GM19452 (cell line): ENCODE data around the gene FCAMR.

Experiments used
- ATAC-seq: cut with Tn5 transposase; IDR thresholded peaks from one replicate; pipeline ENCODE4 v1.9.1; 2021; ENCODE audit not compliant: unreplicated experiment

FCAMR gene

DNA sequence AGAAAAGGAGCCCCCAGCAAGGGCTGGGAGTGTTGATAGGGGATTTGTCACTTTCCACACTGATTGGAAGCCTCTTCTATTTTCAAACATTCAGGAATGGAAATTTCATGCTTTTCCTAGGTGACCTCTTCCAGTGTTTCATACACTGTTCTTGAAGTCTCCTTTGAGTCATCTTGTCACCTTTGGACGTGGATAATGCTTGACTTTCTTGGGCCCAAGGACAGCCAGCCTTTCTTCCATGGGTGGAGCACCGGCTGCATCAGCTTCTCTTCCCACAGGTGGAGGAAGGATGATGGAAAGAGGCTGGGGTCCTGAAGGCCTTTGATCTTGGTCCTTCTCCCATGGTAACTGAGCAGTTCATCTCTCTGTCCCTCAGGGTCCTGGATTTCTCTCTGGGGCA is 12.1 kb downstream of the FCAMR start:
- no peak for ATAC-seq

DNA sequence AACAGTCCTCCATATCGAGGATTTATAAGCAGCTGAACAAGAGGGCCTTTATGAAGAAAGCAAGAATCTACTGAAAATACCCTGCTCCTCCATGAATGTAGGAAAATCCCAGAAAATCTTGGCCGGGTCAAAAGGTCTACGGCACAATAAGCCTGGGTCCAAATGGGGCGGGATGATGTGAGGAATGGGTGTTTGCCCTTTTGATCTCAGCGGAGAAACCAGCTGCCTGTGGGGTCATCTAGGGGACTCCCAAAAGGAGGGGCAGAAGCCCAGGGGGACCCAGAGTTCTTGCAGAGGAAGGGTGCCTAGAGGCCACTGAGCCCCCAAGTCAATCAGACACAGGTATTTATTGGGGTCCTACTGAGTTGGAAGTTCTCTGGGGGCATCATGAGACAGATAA is 12.6 kb downstream of the FCAMR start:
- no peak for ATAC-seq

DNA sequence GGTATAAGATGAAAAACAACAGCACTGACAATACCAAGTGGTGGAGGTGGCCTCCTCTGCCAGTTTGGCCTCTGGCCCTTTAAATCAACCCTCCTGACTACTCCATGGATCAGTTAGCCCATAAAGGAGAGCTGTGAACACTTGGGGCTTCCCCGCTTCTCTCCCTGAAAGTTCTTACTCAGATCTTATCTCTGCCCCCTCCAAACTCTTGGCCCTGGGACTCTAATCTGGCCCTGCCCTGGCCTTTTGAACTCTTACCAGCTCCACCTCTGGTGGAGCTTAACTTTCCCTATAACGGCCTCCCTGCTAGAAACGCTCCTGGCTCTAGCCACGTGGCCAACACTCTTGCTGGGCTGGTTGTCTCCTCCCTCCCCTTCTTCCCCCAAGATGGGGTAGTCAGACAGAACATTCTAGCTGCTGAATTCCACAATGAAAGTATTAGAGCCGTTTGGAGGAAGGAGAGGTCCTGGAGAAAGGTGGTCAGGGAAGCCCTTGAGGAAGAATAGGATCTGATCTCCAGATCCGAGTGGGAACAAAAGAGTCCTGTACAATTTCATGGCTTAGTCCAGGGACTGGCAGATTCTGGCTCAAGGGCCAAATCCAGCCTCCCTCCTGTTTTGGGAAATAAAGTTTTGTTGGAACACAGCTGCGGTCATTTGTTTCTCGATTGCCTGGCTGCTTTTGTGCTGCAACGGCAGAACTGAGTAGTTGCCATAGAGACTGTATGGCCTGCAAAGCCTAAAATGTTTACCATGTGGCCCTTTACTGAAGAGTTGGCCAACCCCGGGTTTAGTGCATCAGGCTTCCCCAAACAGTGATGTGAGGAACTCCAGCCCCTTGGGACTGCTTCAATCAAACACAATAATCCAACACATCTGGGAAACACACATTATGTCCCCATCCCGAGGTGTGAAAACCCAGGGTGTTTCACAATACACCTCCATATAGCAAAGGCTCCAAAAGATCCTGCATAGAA is 14.5 kb downstream of the FCAMR start:
- no peak for ATAC-seq

DNA sequence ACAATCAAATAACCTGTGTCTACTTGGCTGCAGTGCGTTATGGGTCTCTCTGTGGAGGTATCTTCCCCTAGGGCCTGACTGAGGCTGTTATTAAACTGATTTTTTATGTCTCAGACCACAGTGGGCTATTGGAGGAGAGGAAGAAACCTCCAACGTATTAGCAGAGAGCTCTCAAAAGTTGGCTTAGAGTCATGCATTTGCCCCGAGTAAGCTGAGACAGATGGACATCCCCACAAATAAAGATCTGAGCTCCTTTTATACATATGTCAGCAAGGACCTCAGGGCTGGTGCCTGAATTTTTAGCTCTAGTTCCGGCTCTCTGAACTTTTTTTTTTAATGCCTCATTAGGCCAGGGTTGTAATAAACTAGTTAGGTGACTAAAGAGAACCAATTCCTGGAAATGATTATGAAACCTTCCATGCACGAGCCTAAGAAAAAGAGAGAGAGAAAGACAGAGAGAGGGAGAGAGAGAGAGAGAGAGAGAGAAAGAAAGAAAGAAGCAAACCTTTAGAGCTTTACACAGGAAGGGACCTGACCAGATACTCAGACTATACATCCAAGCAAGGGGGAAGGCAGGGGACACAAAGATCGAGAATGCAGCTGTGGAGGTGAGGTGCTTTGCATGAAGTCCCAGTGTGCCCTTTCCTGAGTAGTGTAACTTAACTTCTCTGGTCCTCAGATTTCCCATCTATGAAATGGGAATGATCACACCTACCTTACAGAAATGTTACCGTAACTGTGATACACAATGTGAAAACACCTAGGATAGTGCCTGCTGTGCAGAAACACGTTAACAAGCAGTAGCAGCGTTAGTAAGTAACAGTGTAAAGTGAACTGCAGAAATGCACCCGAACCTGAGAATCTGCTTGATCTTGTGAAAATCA is 15.6 kb downstream of the FCAMR start:
- ATAC-seq = no peak

DNA sequence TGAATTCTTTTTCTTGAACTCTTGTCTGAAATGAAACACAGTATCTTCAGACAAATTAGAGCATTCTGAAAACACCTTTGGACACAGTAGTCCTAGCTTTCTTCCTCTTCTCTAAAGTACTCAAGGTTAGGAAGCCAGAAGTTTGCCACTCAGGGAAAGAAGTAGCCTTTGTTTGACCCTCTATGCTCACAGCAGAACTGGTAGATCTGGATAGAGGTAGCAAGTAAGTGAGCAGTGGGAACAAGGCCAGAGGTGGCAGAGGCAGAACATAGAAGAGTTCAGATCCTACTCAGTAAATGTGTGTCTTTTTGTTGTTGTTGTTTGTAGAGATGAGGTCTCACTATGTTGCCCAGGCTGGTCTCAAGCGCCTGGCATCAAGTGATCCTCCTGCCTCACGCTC is 16.6 kb downstream of the FCAMR start:
- ATAC-seq = no peak

DNA sequence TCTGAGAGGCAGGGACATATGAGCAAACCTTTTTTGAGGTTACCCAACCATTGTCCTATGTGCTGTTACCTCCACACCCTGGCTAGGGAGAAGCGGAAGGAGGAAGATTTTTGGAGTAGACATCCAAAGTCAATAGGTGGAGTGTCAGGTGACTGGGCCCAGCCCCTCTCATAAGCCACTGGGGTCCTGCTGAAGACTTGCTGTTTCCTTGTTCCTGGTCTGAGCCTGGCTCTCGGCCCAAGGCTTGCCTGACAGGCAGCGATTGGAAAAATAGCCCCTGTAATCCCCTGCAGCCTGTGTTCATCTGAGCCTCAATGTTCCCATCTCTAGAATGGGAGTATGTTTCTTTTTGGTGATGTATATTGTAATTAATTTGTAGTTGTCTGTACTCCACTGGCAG is 17.1 kb downstream of the FCAMR start:
- ATAC-seq = no peak

DNA sequence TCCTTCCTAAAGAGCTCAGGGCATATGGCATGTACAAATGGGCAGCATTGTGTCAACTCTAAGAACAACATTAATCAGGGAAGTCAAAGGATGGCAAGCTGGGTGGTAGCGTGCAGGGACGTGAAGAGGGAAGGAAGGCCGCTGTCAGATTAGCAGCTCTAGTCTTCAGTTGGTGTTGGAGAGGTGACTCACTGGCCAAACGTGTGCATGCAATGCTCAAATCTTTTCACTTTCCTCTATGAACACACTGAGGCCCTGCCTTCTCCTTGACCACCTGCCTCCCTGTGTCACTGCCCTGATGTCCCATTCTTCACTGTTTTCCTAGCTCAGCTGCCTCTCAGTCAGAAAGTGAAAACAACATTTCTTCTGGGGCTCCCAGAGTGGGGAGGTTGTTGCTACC is 18.1 kb downstream of the FCAMR start:
- no peak for ATAC-seq

DNA sequence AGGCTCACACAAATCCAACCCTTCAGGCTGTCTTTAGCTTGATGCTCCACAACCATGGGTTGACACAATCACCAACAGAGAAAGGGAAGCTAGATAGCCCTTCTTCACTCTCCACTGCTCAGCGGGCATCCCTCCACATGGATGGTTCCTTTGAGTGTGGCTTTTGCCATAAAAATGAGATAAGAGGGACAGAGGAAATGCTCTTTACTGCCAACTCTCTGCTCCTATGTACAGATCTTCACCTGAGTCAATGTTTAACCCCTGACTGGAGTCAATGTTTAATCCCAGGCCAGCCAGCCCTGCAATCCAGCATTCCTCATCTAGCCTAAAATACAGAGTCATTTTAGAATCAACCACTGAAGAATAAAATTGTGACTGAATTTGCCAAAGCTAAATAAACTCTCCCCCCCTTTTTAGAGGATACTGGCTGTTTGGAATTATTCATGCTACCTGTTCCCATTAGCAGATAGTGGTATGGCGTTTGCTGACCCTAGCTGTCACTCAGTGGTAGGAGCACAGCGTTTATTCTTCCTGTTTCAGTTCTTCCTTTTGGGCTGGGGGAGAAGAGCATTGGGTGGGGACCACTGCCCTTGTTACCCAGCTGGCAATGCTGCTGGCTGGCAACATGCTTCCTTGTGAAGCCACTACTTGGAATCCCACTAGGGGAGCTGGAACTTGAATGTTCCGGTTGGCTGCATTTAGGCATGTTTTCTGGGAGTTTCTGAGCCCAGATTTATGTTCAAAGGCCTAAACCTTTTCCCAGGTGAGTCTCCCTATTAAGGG is 18.8 kb downstream of the FCAMR start:
- ATAC-seq = peak; percentile 58

DNA sequence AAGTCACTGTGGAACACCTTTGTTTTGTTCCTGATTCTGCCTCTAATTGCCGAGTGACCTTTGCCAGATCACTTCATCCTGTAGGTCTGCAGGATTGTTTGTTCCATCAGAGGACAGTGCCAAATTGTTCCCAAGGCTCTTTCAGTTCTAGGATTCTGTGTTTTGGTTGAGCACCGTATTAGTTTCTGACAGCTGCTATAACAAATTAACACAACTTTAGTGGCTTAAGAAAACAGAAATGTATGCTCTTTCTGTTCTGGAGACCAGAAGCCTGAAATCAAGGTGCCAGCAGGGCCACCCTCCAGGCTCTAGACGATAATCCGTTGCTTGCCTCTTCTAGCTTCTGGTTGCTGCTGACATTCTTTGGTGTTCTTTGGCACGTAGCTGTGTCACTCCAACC is 20.6 kb downstream of the FCAMR start:
- no peak for ATAC-seq

DNA sequence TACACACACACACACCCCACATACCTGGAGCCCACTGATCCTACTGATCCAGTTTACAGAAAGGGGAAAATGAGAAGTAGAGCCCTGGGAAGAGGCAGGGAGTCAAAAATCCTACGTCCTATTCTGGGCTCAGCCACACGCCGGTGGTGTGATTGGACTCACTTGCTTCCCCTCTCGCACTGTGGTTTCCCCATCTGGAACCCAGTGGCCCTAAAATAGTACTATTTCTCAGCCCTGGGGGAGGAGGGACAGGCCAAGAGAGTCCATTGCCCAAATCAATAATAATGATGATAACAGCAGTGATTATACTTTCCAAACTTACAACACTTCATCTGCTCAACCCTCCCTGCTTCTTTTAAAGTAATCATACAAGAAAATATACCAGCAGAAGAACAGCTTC is 21.1 kb downstream of the FCAMR start:
- no peak for ATAC-seq

DNA sequence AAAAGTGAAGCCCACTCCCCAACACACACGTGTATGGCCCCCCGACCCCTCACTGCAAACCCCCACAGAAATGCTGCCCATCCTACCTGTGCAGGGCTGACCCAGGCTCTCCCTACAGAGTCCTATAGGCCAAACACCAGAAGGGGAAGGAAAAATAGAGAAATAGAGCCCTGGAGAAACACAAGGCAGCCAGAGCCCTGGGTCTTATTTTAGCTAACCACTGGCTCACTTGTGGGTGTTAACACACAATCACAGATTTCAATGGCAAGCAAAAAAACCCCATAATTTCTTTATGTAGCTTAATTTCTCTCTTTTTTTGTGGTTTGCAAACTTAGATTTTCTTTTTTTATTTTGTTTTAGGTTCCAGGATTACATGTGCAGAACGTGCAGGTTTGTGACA is 23.0 kb downstream of the FCAMR start:
- no peak for ATAC-seq

DNA sequence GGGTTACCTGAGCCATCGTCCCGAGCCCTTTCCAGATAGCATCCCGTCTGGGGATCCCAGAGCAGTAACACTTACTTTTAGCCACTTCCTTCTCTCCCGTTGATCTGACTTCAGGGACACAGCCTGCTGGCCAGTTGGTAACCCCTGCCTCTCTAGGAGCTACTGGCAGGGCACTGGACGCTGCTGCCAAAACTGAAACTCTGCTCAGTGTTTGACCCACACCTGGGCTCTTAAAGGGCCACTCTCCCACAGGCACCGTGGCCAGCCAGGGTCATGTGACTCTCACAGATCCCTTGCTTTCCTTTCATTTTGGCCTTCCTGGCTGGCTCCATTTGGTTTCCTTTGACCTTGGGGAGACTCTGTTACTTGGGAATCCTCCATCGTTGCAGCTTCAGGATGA is 24.0 kb downstream of the FCAMR start, which contains the start of gene PIGR:
Gene PIGR (minus strand): TSS at position 206 of the 400 bp plus-strand sequence. CDS start 5,935 bp downstream, outside the sequence.
- no peak for ATAC-seq

DNA sequence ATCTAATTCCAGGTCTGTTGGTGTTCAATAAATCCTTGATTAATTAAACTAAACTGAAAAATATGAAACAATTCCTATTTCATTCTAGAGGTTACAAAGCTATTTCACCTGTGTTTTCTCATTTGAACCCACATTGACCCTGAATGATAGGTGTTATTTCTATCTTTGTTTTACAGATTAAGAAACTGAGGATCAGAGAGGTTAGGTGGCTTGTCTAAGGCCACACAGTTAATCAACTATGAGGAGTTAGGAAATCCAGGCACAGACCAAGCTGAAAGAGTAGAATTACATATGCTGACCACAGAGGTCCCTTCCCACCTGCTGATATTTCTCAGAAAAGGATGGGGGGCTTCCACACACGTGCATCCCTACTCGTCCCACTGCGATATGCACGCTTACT is 24.5 kb downstream of the FCAMR start:
- ATAC-seq = no peak

DNA sequence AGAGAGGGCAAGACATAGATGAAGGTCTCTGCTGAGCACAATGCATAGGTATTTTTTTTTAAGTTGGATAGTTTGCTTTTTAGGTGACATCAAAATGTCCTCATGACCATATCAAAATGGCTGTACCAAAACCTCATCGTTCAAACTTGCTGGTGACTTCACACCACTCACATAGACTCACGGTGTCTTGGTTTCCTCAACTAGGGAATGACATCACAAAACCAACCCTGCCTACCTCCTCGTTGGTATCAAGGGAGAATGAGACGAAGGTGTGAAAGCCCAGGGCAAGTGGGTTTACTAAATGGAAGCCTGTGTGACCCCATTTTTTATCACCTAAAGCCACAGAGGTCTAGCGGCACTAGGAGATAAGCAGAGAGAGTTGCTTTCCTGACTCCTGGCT is 25.6 kb downstream of the FCAMR start:
- ATAC-seq = no peak

DNA sequence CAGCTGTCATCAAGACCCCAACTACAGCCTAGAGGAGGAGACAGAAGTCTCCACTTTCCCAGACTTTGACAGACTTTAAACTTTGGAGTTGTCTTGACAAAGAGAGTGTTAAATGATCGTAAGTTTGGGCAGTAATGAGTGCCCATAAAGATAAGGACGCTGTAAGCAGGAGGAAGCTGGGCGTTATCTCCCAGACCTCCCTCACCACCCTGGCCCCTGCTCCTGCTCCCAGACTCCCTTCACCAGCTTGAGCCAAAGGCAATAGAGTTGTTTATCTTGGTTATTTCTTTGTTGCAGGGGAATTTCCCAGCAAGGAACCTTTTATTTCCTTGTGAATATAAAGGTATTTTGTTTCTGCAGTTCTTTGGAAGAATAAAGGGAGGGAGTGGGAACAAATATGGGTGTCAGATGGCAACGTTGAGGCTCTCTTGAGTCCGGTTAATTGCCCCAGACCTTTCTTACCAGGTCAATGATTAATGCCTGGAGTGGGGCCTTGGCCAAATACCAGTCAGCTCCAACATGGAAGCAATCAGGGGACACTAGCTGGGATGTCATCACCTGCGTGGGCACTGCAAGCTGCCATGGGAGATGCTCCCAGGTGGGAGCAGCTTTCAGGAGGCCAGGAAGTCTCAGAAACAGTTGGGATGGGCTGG is 28.4 kb downstream of the FCAMR start:
- ATAC-seq = no peak

DNA sequence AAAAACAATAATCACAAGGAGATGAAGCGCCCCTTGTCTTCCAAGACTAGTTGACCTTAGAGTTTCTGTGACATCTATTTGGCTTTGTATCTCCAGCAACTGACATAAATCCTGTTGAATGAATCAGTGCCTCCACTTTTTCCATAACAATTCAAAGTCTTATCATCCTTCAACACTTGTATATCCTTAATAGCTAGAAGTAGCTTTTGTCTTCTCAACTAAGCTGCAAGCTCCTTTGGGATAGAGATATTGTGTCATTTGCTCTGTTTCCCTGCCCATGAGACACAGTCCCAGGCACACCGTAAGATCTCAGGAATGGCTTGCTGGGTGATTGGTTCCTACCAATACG is 29.7 kb downstream of the FCAMR start:
- no peak for ATAC-seq

DNA sequence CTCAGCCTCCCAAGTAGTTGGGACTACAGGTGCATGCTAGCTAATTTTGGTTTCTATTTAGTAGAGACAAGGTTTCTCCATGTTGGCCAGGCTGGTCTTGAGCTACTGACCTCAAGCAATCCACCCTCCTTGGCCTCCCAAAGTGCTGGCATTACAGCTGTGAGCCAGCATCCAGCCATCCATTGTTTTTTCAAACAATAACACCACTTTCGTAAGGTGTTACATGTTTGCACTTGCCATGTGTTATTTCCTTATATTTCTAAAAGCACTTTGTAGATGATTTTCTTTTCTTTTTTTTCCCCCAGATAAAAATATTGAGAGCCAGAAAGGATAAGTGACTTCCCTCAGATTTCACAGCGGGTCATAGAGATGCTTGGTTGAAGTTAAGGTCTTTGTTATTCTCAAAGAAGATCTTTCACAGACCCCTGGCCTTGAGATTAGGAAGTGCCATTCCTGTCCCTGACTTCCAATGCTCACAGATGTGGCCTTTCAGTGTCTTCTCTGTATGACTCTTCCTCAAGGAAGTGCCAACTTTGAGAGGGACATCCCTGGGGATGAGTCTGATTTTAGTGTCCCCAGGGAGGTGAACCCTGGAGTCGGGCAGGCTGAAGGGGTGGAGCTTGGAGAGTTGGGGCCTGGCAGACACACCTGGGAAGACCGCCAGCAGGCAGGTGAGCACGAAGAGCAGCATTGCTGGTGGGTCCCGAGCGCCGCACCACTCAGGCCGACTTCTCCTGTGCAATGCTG is 30.2 kb downstream of the FCAMR start:
- no peak for ATAC-seq

DNA sequence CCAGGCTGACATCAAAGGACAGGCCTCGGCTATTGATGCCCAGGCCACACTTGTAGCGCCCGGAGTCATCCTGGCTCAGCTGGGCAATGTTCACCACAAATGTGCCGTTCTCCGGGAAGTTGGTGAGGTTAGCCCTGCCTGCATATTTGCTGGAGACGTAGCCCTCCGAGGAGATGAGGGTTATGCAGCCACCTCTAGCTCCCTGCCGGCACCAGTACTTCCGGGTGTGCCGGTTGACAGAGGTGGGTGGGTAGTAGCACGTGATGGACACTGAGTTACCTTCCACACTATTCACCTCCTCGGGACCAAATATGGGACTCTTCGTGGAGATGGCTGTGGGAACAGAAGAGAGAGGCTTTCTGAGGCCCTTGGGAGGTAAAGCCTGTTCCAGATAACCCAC is 31.1 kb downstream of the FCAMR start:
- no peak for ATAC-seq

DNA sequence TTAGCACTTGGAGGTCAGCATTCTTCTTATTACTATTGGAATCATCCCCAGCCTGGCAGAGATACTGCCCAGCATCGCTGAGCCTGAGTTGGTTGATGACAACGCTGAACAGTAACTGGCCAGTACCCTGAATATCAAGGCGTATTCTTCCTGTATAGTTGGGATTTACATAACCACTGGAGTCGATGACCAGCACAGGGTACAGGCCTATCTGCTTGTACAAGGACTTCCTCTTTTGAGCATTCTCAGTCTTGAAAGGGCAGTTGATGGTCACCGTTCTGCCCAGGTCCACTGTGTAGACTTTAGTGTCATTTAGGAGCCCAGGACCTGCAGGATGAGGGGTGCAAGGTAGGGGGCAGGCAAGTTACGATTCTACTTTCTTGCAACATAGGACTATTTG is 32.8 kb downstream of the FCAMR start:
- no peak for ATAC-seq

DNA sequence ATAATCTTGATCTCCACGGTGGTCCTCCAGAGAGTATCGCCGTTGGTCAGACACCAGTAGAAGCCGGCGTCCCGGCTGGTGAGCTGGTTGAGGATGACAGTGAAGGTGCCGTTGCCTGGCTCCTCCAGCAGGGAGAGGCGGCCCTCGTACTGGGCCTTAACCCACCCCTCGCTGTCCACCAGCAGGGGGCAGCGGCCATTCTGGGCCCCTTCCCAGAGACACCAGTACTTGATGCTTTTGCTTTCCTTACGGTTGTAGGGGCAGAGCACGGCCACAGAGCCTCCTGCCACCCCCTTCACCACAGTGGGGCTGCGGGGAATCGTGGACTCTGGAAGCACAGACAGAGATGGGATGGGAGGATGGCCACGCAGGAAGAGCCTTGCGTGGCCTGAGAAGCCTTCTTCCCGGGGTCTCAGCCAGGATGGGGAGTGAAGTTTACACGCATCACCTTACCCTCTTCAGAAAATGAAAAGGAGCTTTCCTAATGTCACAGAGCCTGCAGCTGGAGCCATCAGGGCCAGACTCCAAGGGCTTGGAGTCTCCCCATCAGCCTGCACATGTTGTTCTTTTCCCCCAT is 34.7 kb downstream of the FCAMR start:
- ATAC-seq = no peak
